ENCODE results near the gene SEC24B.
"Not testable (repeated sequence)": the region's sequence is repeated elsewhere in the genome, so short reads cannot be mapped to it uniquely, and the experiment has no call there.

The SEC24B gene

GRCh38 chr4:109495514-109495913 lies 61.9 kb downstream of the SEC24B start:
- Histone ChIP-seq H3K27ac (no peak overlapping the region), H3K27me3 (no peaks in the 10 kb centered on the region), H4K20me1 (peaks cover 12% of the 10 kb centered on the region), H3K9me3 (no peaks in the 10 kb centered on the region), H3K36me3 (peaks cover 90% of the 10 kb centered on the region), H3K4me2 (no peak overlapping the region), H3K4me3 (no peak overlapping the region), H3K9ac (no peak overlapping the region), H3K4me1 (no peaks in the 10 kb centered on the region)
- no peak for TF ChIP-seq Cebpa-rat (IDR thresholded peaks at IDR 0.05)

- TF ChIP-seq Cebpa-rat (IDR thresholded peaks at IDR 0.05) = no peak
- H3K36me3 ChIP-seq = peaks cover 95% of the 10 kb centered on the region
- no peak overlapping the region for H3K4me2 ChIP-seq
- peaks cover 2% of the 10 kb centered on the region; the same call in 1 of the 2 replicates for H4K20me1 ChIP-seq
- H3K9ac ChIP-seq = no peak overlapping the region
- H3K4me3 ChIP-seq = no peak overlapping the region
- no peaks in the 10 kb centered on the region for H3K9me3 ChIP-seq
- H3K27me3 ChIP-seq = no peaks in the 10 kb centered on the region
- no peak overlapping the region for H3K27ac ChIP-seq
- H3K4me1 ChIP-seq = no peaks in the 10 kb centered on the region
Observed at GRCh38 chr4:109496875-109497274, 63.3 kb downstream of the SEC24B start.

DNA sequence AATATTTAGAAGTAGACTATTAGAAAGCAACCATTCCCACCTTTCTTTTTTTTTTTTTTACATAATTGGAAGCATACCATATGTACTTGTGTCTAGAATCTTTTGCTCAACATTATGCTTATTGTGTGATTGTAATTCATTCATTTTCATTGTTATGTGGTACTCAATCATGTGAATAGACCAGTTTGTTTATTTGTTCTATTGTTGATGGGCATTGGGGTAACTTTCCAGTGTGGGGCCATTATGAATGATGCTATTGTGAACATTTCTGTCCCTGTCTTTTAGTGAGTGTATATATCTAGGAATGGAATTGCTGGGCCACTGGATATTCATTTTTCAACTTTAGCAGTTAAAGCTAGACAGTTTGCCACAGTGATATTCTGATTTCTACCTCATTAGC lies 63.9 kb downstream of the SEC24B start:
- H3K4me2 ChIP-seq = no peak overlapping the region
- no peaks in the 10 kb centered on the region for H4K20me1 ChIP-seq
- H3K27me3 ChIP-seq = no peaks in the 10 kb centered on the region
- no peaks in the 10 kb centered on the region for H3K4me1 ChIP-seq
- no peak overlapping the region for H3K4me3 ChIP-seq
- no peak overlapping the region for H3K9ac ChIP-seq
- peaks cover 98% of the 10 kb centered on the region for H3K36me3 ChIP-seq
- H3K27ac ChIP-seq = no peak overlapping the region
- no peaks in the 10 kb centered on the region for H3K9me3 ChIP-seq
- TF ChIP-seq Cebpa-rat (IDR thresholded peaks at IDR 0.05) = no peak

DNA sequence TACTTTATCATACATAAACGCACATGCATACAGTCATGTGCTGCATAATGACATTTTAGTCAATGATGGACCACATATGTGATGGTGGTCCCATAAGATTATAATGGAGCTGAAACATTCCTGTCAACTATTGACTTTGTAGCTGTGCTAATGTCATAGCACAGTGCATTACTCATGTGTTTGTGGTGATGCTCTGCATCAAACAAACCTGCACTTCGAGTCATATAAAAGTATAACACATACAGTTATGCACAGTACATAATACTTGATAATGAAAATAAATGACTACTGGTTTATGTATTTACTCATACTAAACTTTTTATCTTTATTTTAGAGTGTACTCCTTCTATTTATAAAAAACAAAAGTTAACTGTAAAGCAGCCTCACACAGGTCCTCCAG lies 65.9 kb downstream of the SEC24B start:
- Histone ChIP-seq H3K27me3 (no peaks in the 10 kb centered on the region), H3K9ac (no peak overlapping the region), H3K4me2 (no peak overlapping the region), H4K20me1 (no peaks in the 10 kb centered on the region), H3K27ac (no peak overlapping the region), H3K4me1 (no peaks in the 10 kb centered on the region), H3K9me3 (no peaks in the 10 kb centered on the region), H3K36me3 (peaks cover 97% of the 10 kb centered on the region), H3K4me3 (no peak overlapping the region)
- no peak for TF ChIP-seq Cebpa-rat (IDR thresholded peaks at IDR 0.05)

GRCh38 chr4:109506890-109507289 lies 73.3 kb downstream of the SEC24B start:
- H3K36me3 ChIP-seq = peaks cover 86% of the 10 kb centered on the region
- TF ChIP-seq Cebpa-rat (IDR thresholded peaks at IDR 0.05) = no peak

GRCh38 chr4:109510687-109511086 lies 77.1 kb downstream of the SEC24B start:
- Histone ChIP-seq H4K20me1 (no peaks in the 10 kb centered on the region), H3K27me3 (no peaks in the 10 kb centered on the region), H3K4me3 (no peak overlapping the region), H3K36me3 (peaks cover 91% of the 10 kb centered on the region), H3K9me3 (no peaks in the 10 kb centered on the region), H3K9ac (no peak overlapping the region), H3K27ac (no peak overlapping the region), H3K4me2 (no peak overlapping the region), H3K4me1 (no peaks in the 10 kb centered on the region)
- TF ChIP-seq Cebpa-rat (IDR thresholded peaks at IDR 0.05) = no peak

More at GRCh38 chr4:109506890-109507289, 73.3 kb downstream of the SEC24B start:
- Histone ChIP-seq H3K4me2 (no peak overlapping the region), H3K27me3 (no peaks in the 10 kb centered on the region), H3K4me1 (no peaks in the 10 kb centered on the region), H4K20me1 (no peaks in the 10 kb centered on the region), H3K9ac (no peak overlapping the region), H3K4me3 (no peak overlapping the region), H3K27ac (no peak overlapping the region), H3K9me3 (no peaks in the 10 kb centered on the region)

GRCh38 chr4:109511414-109511813 lies 77.8 kb downstream of the SEC24B start:
- peaks cover 91% of the 10 kb centered on the region for H3K36me3 ChIP-seq
- no peak overlapping the region for H3K4me3 ChIP-seq
- H3K4me1 ChIP-seq = no peaks in the 10 kb centered on the region
- H3K9ac ChIP-seq = no peak overlapping the region
- H3K4me2 ChIP-seq = no peak overlapping the region
- no peaks in the 10 kb centered on the region for H3K9me3 ChIP-seq
- H3K27ac ChIP-seq = no peak overlapping the region
- H3K27me3 ChIP-seq = no peaks in the 10 kb centered on the region
- no peaks in the 10 kb centered on the region for H4K20me1 ChIP-seq
- TF ChIP-seq Cebpa-rat (IDR thresholded peaks at IDR 0.05) = no peak

DNA sequence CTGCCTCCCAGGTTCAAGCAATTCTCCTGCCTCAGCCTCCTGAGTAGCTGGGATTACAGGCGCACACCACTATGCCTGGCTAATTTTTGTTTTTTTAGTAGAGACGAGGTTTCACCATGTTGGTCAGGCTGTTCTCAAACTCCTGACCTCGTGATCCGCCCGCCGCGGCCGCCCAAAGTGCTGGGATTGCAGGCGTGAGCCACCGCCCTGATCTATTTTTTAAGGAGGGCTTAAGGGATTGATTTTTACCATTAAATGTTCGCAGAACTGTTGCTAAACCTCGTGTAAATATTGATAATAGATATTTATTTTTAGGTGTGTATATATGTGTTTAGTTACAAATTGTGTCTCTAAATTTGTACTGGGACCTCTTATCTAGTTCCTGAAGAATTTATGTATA lies 79.8 kb downstream of the SEC24B start:
- not testable (repeated sequence) for H3K4me1 ChIP-seq, H3K9ac ChIP-seq, H3K4me3 ChIP-seq, H4K20me1 ChIP-seq, H3K27me3 ChIP-seq, H3K4me2 ChIP-seq, H3K27ac ChIP-seq, H3K9me3 ChIP-seq
- H3K36me3 ChIP-seq = peaks cover 88% of the 10 kb centered on the region

DNA sequence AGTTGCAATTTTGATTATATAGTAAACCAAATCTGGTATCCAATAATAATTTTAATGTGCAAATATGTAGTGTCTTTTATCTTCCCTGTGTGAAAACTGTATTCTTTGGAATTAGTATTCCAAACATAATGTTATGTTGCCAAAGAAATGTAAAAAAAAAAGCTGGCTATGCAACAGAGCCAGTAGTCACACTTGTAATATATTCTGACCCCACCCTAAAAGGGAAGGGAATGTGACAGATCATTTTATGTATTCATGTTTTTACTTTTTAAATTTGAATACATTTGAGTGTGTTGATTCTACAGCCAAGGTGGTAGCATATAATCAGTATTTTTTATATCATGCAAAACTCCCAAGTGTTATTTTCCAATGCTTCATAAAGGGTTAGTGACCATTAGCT lies 98.6 kb downstream of the SEC24B start:
- no peak overlapping the region for H3K9ac ChIP-seq
- H4K20me1 ChIP-seq = no peaks in the 10 kb centered on the region
- H3K36me3 ChIP-seq = peaks cover 89% of the 10 kb centered on the region
- TF ChIP-seq Cebpa-rat (IDR thresholded peaks at IDR 0.05) = no peak
- H3K4me1 ChIP-seq = no peaks in the 10 kb centered on the region
- H3K9me3 ChIP-seq = no peaks in the 10 kb centered on the region
- no peak overlapping the region for H3K4me2 ChIP-seq
- no peaks in the 10 kb centered on the region for H3K27me3 ChIP-seq
- no peak overlapping the region for H3K4me3 ChIP-seq
- H3K27ac ChIP-seq = no peak overlapping the region

GRCh38 chr4:109545401-109545800 lies 111.8 kb downstream of the SEC24B start:
- no peak overlapping the region for H3K4me2 ChIP-seq
- no peak overlapping the region for H3K9ac ChIP-seq
- H3K4me1 ChIP-seq = peaks cover 10% of the 10 kb centered on the region
- no peaks in the 10 kb centered on the region for H4K20me1 ChIP-seq
- H3K36me3 ChIP-seq = peaks cover 59% of the 10 kb centered on the region
- H3K27ac ChIP-seq = no peak overlapping the region
- H3K27me3 ChIP-seq = no peaks in the 10 kb centered on the region
- TF ChIP-seq Cebpa-rat (IDR thresholded peaks at IDR 0.05) = no peak
- H3K9me3 ChIP-seq = 0 out of 2 replicates have a peak, but pooled peaks cover 4% of the 10 kb centered on the region
- no peak overlapping the region for H3K4me3 ChIP-seq

DNA sequence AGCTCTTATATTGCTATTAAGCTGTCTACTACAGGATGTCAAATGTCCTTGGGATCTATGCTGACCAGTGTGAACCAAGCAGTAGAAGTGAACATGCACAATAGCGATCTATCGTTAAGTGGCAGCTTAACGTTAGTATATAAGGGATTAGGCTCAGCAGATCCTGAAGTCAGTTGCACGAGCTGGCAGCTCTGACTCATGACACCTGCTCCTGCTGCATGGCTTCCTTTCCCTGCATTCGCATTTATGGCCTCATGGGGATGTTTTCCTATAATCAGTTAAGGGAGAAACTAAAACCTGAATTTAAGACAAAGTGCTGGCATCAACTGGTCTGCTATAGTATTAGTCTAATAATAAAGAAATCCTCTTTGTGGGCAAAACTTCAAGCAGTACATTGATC lies 113.8 kb downstream of the SEC24B start:
- H3K4me3 ChIP-seq = no peak overlapping the region
- no peaks in the 10 kb centered on the region for H3K27me3 ChIP-seq
- no peak for TF ChIP-seq Cebpa-rat (IDR thresholded peaks at IDR 0.05)
- no peak overlapping the region for H3K27ac ChIP-seq
- H3K9ac ChIP-seq = no peak overlapping the region
- no peak overlapping the region for H3K4me2 ChIP-seq
- no peaks in the 10 kb centered on the region for H4K20me1 ChIP-seq
- 0 out of 2 replicates have a peak, but pooled peaks cover 4% of the 10 kb centered on the region for H3K9me3 ChIP-seq
- H3K36me3 ChIP-seq = peaks cover 44% of the 10 kb centered on the region
- H3K4me1 ChIP-seq = peaks cover 10% of the 10 kb centered on the region
